Endodermal cell (in vitro differentiated cells): ENCODE measurements around the gene SCUBE1. TPM values are rescaled to one million over a fixed set of nuclear protein-coding genes. Genes with fewer than 3 reads are reported as not detected.

ENCODE experiments used
- DNase-seq: peaks from one replicate; pipeline ENCODE4 v3.0.0-alpha.2; 2017
- H3K27ac ChIP-seq: 2 replicates; pipeline ENCODE4 v1.5.1; 2013; ENCODE audit warnings: mild to moderate bottlenecking, low read depth, low read length, moderate library complexity
- H3K27me3 ChIP-seq: 2 replicates; pipeline ENCODE4 v1.6.1; 2013; ENCODE audit warnings: mild to moderate bottlenecking, low read length, moderate library complexity; ENCODE audit not compliant: insufficient read depth, control insufficient read depth, poor library complexity, severe bottlenecking
- H3K36me3 ChIP-seq: 2 replicates; pipeline ENCODE4 v1.7.0; 2013; ENCODE audit warnings: mild to moderate bottlenecking, low read length, moderate library complexity; ENCODE audit not compliant: control insufficient read depth, insufficient read depth
- H3K4me1 ChIP-seq: one replicate; pipeline ENCODE4 v1.7.0; 2013; ENCODE audit warnings: low read length; ENCODE audit not compliant: control insufficient read depth, insufficient read depth
- H3K4me3 ChIP-seq: 2 replicates; pipeline ENCODE4 v1.5.1; 2013; ENCODE audit warnings: mild to moderate bottlenecking, low read length, moderate library complexity
- H3K9ac ChIP-seq: 2 replicates; pipeline ENCODE4 v1.6.1; 2013; ENCODE audit warnings: mild to moderate bottlenecking, low read length, moderate library complexity; ENCODE audit not compliant: poor library complexity, severe bottlenecking; ENCODE audit errors: extremely low read depth
- H3K9me3 ChIP-seq: 2 replicates; pipeline ENCODE4 v1.6.1; 2013; ENCODE audit warnings: mild to moderate bottlenecking, low read length, moderate library complexity; ENCODE audit not compliant: control insufficient read depth
- H3K27ac Mint-ChIP-seq: 2 replicates; pipeline ENCODE4 v1.8.0; 2020; ENCODE audit warnings: mixed read lengths
- H3K27me3 Mint-ChIP-seq: 2 replicates; pipeline ENCODE4 v1.8.0; 2021; ENCODE audit warnings: mild to moderate bottlenecking, mixed read lengths; ENCODE audit not compliant: insufficient read depth
- H3K36me3 Mint-ChIP-seq: 2 replicates; pipeline ENCODE4 v1.8.0; 2020; ENCODE audit warnings: low read depth, mixed read lengths
- H3K4me1 Mint-ChIP-seq: 2 replicates; pipeline ENCODE4 v1.8.0; 2020; ENCODE audit warnings: mixed read lengths
- H3K4me3 Mint-ChIP-seq: 2 replicates; pipeline ENCODE4 v1.8.0; 2020; ENCODE audit warnings: mild to moderate bottlenecking, moderate library complexity, mixed read lengths
- H3K9me3 Mint-ChIP-seq: 2 replicates; pipeline ENCODE4 v1.8.0; 2020; ENCODE audit warnings: mild to moderate bottlenecking, mixed read lengths
- CTCF ChIP-seq: fragments of 200-600 bp; sonication (generic); conservative IDR thresholded peaks from 2 replicates; pipeline ENCODE4 v1.5.0; 2021; ENCODE audit warnings: antibody characterized with exemption, mild to moderate bottlenecking
- WGBS, 2 experiments: methylation state at CpG; one replicate each; pipeline versions ENCODE4 v1.1.5 to v1.1.7; 2013; ENCODE audit warnings: missing lambda C conversion rate in 2 of 2, mixed read lengths in 1 of 2; ENCODE audit not compliant: insufficient coverage in 1 of 2, insufficient read length in 1 of 2; 5-methylcytosine and 5-hydroxymethylcytosine counted together
- total RNA-seq, 2 donors: library from RNA; stranded (reverse); fragmentation: NEBNext Ultra II Directional in 1 of 2; extraction: Animal tissue kit (Norgen Biotek cat#: 25700) in 1 of 2; gene quantifications; 2 replicates in 1 of 2; 3 replicates in 1 of 2; pipeline ENCODE4 v1.2.1, GENCODE V29; 2021

The SCUBE1 gene
- total RNA-seq, 2 donors from 2014 or later, result 0.13 to 0.95 TPM

- Mint-ChIP-seq H3K27me3 (peaks cover 5% of the 10 kb centered on the region), H3K27ac (no peak overlapping the region), H3K4me1 (peaks cover 2% of the 10 kb centered on the region), H3K9me3 (no peaks in the 10 kb centered on the region), H3K36me3 (no peaks in the 10 kb centered on the region), H3K4me3 (no peak overlapping the region)
- TF ChIP-seq CTCF, result no peak
- no peak overlapping the region for H3K4me3 ChIP-seq
- H3K36me3 ChIP-seq, result no peaks in the 10 kb centered on the region
- 93% methylated on average over 5 of the region's 5 CpGs; no CpG with 5 or more reads in 1 of the 2 experiments for WGBS, 2 experiments
- no peaks in the 10 kb centered on the region for H3K27me3 ChIP-seq
- DNase-seq, result no peak
- H3K4me1 ChIP-seq, result no peaks in the 10 kb centered on the region
- H3K27ac ChIP-seq, result no peak overlapping the region
- H3K9me3 ChIP-seq, result no peaks in the 10 kb centered on the region
- H3K9ac ChIP-seq, result no peak overlapping the region
Measured at GRCh38 chr22:43198126-43198525, 145.0 kb downstream of the SCUBE1 start.

- Histone ChIP-seq H3K36me3 (no peaks in the 10 kb centered on the region), H3K9ac (no peak overlapping the region), H3K4me3 (no peak overlapping the region), H3K4me1 (no peaks in the 10 kb centered on the region), H3K27me3 (no peaks in the 10 kb centered on the region), H3K27ac (peak overlapping the region; percentile 18), H3K9me3 (no peaks in the 10 kb centered on the region)
- no peak for DNase-seq
- TF ChIP-seq CTCF, result no peak
- WGBS, 2 experiments, result 87 to 92% methylated on average over 16 to 22 of the region's 22 CpGs
- Mint-ChIP-seq H3K27me3 (peaks cover 5% of the 10 kb centered on the region), H3K36me3 (no peaks in the 10 kb centered on the region), H3K4me1 (no peaks in the 10 kb centered on the region), H3K9me3 (no peaks in the 10 kb centered on the region), H3K4me3 (no peak overlapping the region), H3K27ac (peak overlapping the region; percentile 17)
Measured at GRCh38 chr22:43197271-43197941, 145.8 kb downstream of the SCUBE1 start.

- Mint-ChIP-seq H3K27ac (no peak overlapping the region), H3K27me3 (peaks cover 7% of the 10 kb centered on the region), H3K4me3 (no peak overlapping the region), H3K36me3 (no peaks in the 10 kb centered on the region), H3K4me1 (peaks cover 7% of the 10 kb centered on the region), H3K9me3 (peaks cover 9% of the 10 kb centered on the region)
- H3K27ac ChIP-seq, result no peak overlapping the region
- no peak for TF ChIP-seq CTCF
- no peaks in the 10 kb centered on the region for H3K36me3 ChIP-seq
- DNase-seq, result no peak
- no peak overlapping the region for H3K4me3 ChIP-seq
- H3K9ac ChIP-seq, result no peak overlapping the region
- H3K27me3 ChIP-seq, result peaks cover 4% of the 10 kb centered on the region
- H3K9me3 ChIP-seq, result peaks cover 11% of the 10 kb centered on the region
- H3K4me1 ChIP-seq, result no peaks in the 10 kb centered on the region
Measured at GRCh38 chr22:43191831-43192230, 151.3 kb downstream of the SCUBE1 start.
